MCF 10A (cell line): ENCODE measurements around the gene COQ10B. TPM values are rescaled to one million over a fixed set of nuclear protein-coding genes. Genes with fewer than 3 reads are reported as not detected.

ENCODE experiments used
- BruUV-seq: library from RNA; stranded (reverse); fragments of 400-500 nt; replicated peaks from 2 replicates; lab custom pipeline; 2021; lab: Mats Ljungman, UMichigan
- CTCF ChIA-PET: fragments of 300-600 bp; sonication (Branson Sonifier 250); formaldehyde crosslinking; extraction: SDS; loops from one replicate; lab custom pipeline; 2021; ENCODE audit warnings: antibody characterized with exemption, inconsistent platforms; lab: Yijun Ruan, JAX
- POLR2A ChIA-PET: fragments of 300-600, 350-650 bp; sonication (Branson Sonifier 250); formaldehyde crosslinking; extraction: SDS; loops from one replicate; lab custom pipeline; 2020; ENCODE audit warnings: antibody characterized with exemption, inconsistent platforms; lab: Yijun Ruan, JAX
- DNase-seq: peaks from one replicate; pipeline ENCODE4 v3.0.0-alpha.2; 2018; ENCODE audit not compliant: unreplicated experiment
- H3K27ac Mint-ChIP-seq: one replicate; pipeline ENCODE4 v1.8.0; 2022; ENCODE audit warnings: mild to moderate bottlenecking, low read depth, mixed read lengths; ENCODE audit not compliant: unreplicated experiment
- H3K27me3 Mint-ChIP-seq: one replicate; pipeline ENCODE4 v1.8.0; 2022; ENCODE audit warnings: mixed read lengths; ENCODE audit not compliant: insufficient read depth, unreplicated experiment
- H3K36me3 Mint-ChIP-seq: one replicate; pipeline ENCODE4 v1.8.0; 2022; ENCODE audit warnings: mild to moderate bottlenecking, moderate library complexity, mixed read lengths; ENCODE audit not compliant: insufficient read depth, unreplicated experiment
- H3K4me1 Mint-ChIP-seq: one replicate; pipeline ENCODE4 v1.8.0; 2022; ENCODE audit warnings: mixed read lengths; ENCODE audit not compliant: insufficient read depth, unreplicated experiment
- H3K4me3 Mint-ChIP-seq: one replicate; pipeline ENCODE4 v1.8.0; 2022; ENCODE audit warnings: mild to moderate bottlenecking, moderate library complexity, mixed read lengths; ENCODE audit not compliant: unreplicated experiment
- H3K9me3 Mint-ChIP-seq: one replicate; pipeline ENCODE4 v1.8.0; 2022; ENCODE audit warnings: mixed read lengths; ENCODE audit not compliant: unreplicated experiment
- intact Hi-C: fragments of 100-400 bp; cut with micrococcal nuclease; formaldehyde crosslinking; loops from 2 replicates; pipeline ENCODE4 v1.14.1; 2022
- total RNA-seq: library from RNA; stranded (reverse); gene quantifications from 2 replicates; pipeline ENCODE4 v1.2.3, GENCODE V29; 2022
- TF ChIP-seq, protein P1 (sequence below): fragments of 200-600 bp; IDR thresholded peaks from one replicate; pipeline ENCODE4 v1.8.0; 2022; ENCODE audit warnings: antibody characterized with exemption, mild to moderate bottlenecking; ENCODE audit not compliant: unreplicated experiment

Gene COQ10B
- total RNA-seq, 1 experiment from 2014 or later = 21.3 TPM

DNA sequence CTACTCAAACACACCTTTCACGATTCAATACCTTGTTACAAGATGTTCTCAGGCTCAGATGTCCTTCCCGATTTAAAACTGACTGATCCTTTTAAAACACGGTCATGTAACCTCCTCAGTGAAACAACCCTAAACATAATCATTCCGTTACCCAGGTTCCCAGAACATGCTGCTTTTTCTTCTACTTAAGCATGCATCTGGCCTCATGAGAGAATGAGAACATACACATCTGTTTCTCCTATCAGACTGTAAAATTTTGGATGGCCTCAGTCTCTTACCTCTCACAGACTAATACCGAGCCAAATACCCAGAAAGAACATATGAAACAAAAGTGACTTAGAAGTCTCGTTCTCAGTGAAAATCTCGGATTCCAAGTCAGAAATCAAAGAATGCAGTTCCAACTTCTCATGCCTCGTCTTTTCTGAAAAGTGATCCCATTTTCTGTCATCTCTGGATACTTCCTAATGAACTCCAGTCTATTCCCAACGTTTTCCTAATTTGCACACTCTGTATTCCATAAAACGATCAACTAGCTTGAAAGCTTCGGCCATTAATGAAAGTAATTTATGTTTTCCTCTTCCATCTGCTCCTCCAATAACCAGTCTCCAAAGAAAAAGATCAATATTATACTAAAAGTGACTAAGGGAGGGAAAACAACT lies 19.4 kb upstream of the COQ10B start:
- TSS peak; percentile 56 for BruUV-seq
- Mint-ChIP-seq H3K9me3 (no peaks in the 10 kb centered on the region), H3K4me3 (peak overlapping the region; percentile 70), H3K4me1 (peaks cover 19% of the 10 kb centered on the region), H3K36me3 (peaks cover 22% of the 10 kb centered on the region), H3K27ac (peak overlapping the region; percentile 100), H3K27me3 (no peaks in the 10 kb centered on the region)
- intact Hi-C loops = loop anchor here (2.0 kb wide), 1 partner anchor 67 kb away; the partner anchor contains the start of gene HSPE1
- peak; percentile 3 for DNase-seq
- POLR2A ChIA-PET = interaction anchor here (0.6 to 10.6 kb wide), 27 partner anchors 9 to 965 kb away, joined by 3 to 257 read pairs (median 5); partner anchors contain the start of genes COQ10B, GTF3C3, HSPD1 and HSPE1
- TF ChIP-seq, protein P1, sequence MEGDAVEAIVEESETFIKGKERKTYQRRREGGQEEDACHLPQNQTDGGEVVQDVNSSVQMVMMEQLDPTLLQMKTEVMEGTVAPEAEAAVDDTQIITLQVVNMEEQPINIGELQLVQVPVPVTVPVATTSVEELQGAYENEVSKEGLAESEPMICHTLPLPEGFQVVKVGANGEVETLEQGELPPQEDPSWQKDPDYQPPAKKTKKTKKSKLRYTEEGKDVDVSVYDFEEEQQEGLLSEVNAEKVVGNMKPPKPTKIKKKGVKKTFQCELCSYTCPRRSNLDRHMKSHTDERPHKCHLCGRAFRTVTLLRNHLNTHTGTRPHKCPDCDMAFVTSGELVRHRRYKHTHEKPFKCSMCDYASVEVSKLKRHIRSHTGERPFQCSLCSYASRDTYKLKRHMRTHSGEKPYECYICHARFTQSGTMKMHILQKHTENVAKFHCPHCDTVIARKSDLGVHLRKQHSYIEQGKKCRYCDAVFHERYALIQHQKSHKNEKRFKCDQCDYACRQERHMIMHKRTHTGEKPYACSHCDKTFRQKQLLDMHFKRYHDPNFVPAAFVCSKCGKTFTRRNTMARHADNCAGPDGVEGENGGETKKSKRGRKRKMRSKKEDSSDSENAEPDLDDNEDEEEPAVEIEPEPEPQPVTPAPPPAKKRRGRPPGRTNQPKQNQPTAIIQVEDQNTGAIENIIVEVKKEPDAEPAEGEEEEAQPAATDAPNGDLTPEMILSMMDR = no peak
- CTCF ChIA-PET = interaction anchor here (0.6 to 1.4 kb wide), 4 partner anchors 13 to 26 kb away, joined by 3 to 4 read pairs (median 3); no protein-coding TSS in a partner anchor

- POLR2A ChIA-PET = interaction anchor here (0.6 to 10.6 kb wide), 35 partner anchors 8 to 966 kb away, joined by 3 to 257 read pairs (median 4); partner anchors contain the start of genes CCDC150, COQ10B, GTF3C3 and HSPD1
These were observed 18.5 kb upstream of the COQ10B start, which contains the start of gene SF3B1 for GRCh38 chr2:197434541-197435513. Gene SF3B1, minus strand, starts transcription at chr2:197435028. Its CDS starts 29 bp downstream, at chr2:197434999.

DNA sequence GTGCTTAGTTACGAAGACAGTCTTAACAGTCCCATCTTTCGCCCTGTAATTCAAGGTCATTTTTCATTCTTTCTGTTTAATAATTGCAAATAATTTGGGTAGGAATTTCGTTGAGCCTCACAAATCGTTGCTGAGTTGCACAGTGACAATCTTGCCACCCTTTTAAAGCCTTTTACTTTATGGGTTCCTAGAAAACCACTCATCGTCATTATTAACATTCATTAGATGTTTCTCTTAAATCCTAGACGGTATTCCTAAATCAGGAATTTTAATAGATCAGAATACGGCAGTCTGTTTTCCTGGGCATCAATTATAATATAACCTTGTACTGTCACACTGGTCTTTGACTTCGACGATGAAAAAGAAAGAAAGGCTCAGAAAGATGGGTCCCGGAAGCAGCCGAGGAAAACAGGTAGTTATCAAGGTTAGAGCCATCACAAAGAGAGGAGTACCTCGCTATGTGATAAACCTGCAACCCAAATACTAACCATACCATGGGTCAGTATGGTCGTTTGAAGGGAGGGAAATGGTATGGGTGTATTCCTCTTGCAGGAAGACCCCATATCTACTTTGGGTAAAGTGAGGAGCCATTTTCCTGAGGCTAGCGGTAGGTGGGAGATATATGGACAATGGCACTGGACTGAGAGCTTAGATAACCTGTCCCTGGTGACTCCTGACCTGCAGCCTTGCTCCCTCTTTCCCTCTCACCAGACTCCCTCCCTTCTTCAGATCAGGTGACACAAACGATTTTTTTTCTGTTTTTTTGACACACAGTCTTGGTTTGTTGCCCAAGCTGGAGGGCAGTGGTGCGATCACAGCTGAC lies 17.5 kb upstream of the COQ10B start:
- ChIA-PET POLR2A (interaction anchor here (0.6 to 10.6 kb wide), 18 partner anchors 10 to 421 kb away, joined by 3 to 257 read pairs (median 6); partner anchors contain the start of genes COQ10B, HSPD1, HSPE1 and MARS2), CTCF (interaction anchor here (0.7 to 1.1 kb wide), 3 partner anchors 40 to 56 kb away, joined by 3 to 5 read pairs (median 3); no protein-coding TSS in a partner anchor)
- Mint-ChIP-seq H3K27me3 (no peaks in the 10 kb centered on the region), H3K36me3 (peaks cover 13% of the 10 kb centered on the region), H3K4me3 (peak overlapping the region; percentile 70), H3K4me1 (peaks cover 15% of the 10 kb centered on the region), H3K9me3 (no peaks in the 10 kb centered on the region), H3K27ac (peak overlapping the region; percentile 100)
- TF ChIP-seq, protein P1 = no peak
- DNase-seq = no peak
- TSS peak; percentile 93 for BruUV-seq
- intact Hi-C loops = loop anchor here (1.0 to 5.0 kb wide), 3 partner anchors 17 to 271 kb away; partner anchors contain the start of genes COQ10B, HSPE1 and MARS2

More at GRCh38 chr2:197434541-197435513, 18.5 kb upstream of the COQ10B start, which contains the start of gene SF3B1:
- peak; percentile 98 for DNase-seq
- Mint-ChIP-seq H3K4me1 (peaks cover 15% of the 10 kb centered on the region), H3K27me3 (no peaks in the 10 kb centered on the region), H3K9me3 (no peaks in the 10 kb centered on the region), H3K36me3 (peaks cover 15% of the 10 kb centered on the region), H3K4me3 (peak within 1 kb of the TSS; percentile 70), H3K27ac (peak within 1 kb of the TSS; percentile 100)
- no TSS peak for BruUV-seq
- CTCF ChIA-PET = interaction anchor here (0.6 to 1.4 kb wide), 6 partner anchors 14 to 272 kb away, joined by 3 to 5 read pairs (median 3); no protein-coding TSS in a partner anchor
- intact Hi-C loops = loop anchor here (1.0 to 5.0 kb wide), 3 partner anchors 18 to 272 kb away; partner anchors contain the start of genes COQ10B, HSPE1 and MARS2
- TF ChIP-seq, protein P1 = no peak
